HG03280 (cell line): ENCODE results near the gene NEGR1.

Experiments
- ATAC-seq: cut with Tn5 transposase; IDR thresholded peaks from one replicate; pipeline ENCODE4 v1.9.1; 2021; ENCODE audit warnings: mild to moderate bottlenecking, moderate library complexity; ENCODE audit not compliant: unreplicated experiment

NEGR1 gene

GRCh38 chr1:72122099-72122880, 160.0 kb downstream of the NEGR1 start:
- ATAC-seq = no peak

GRCh38 chr1:72119491-72119890, 162.8 kb downstream of the NEGR1 start:
- ATAC-seq = no peak

GRCh38 chr1:72117621-72118020, 164.7 kb downstream of the NEGR1 start:
- no peak for ATAC-seq

- ATAC-seq = no peak
These were observed 167.0 kb downstream of the NEGR1 start for GRCh38 chr1:72115290-72115689.

- ATAC-seq = no peak
These were observed 170.7 kb downstream of the NEGR1 start for GRCh38 chr1:72111662-72112061.

GRCh38 chr1:72109916-72110315, 172.4 kb downstream of the NEGR1 start:
- no peak for ATAC-seq

- no peak for ATAC-seq
These were observed 177.1 kb downstream of the NEGR1 start for GRCh38 chr1:72105201-72105600.

GRCh38 chr1:72101840-72102632, 180.3 kb downstream of the NEGR1 start:
- ATAC-seq = no peak

GRCh38 chr1:72100771-72101170, 181.6 kb downstream of the NEGR1 start:
- no peak for ATAC-seq

GRCh38 chr1:72097851-72098570, 184.3 kb downstream of the NEGR1 start:
- ATAC-seq = no peak

- ATAC-seq = no peak
These were observed 188.1 kb downstream of the NEGR1 start for GRCh38 chr1:72094209-72094608.

- no peak for ATAC-seq
These were observed 195.9 kb downstream of the NEGR1 start for GRCh38 chr1:72086394-72086793.

- ATAC-seq = no peak
These were observed 206.9 kb downstream of the NEGR1 start for GRCh38 chr1:72075425-72075824.

- no peak for ATAC-seq
These were observed 215.9 kb downstream of the NEGR1 start for GRCh38 chr1:72066431-72066830.

- no peak for ATAC-seq
These were observed 217.9 kb downstream of the NEGR1 start for GRCh38 chr1:72064196-72065075.

- no peak for ATAC-seq
These were observed 218.8 kb downstream of the NEGR1 start for GRCh38 chr1:72063364-72064044.

- no peak for ATAC-seq
These were observed 219.8 kb downstream of the NEGR1 start for GRCh38 chr1:72062584-72062983.

- no peak for ATAC-seq
These were observed 221.7 kb downstream of the NEGR1 start for GRCh38 chr1:72060466-72061245.

- no peak for ATAC-seq
These were observed 225.8 kb downstream of the NEGR1 start for GRCh38 chr1:72056516-72056915.
